ENCODE measurements around the gene KCNQ2.

KCNQ2 gene

GRCh38 chr20:63413963-63414684, 58.3 kb downstream of the KCNQ2 start:
- DNase-seq: no peak

- DNase-seq: no peak
These were observed 59.1 kb downstream of the KCNQ2 start for GRCh38 chr20:63413323-63413722.

- no peak for DNase-seq
These were observed 59.6 kb downstream of the KCNQ2 start for GRCh38 chr20:63412889-63413288.

- no peak for DNase-seq
These were observed 60.4 kb downstream of the KCNQ2 start for GRCh38 chr20:63411898-63412631.

GRCh38 chr20:63411151-63411897, 61.1 kb downstream of the KCNQ2 start:
- DNase-seq: no peak

- no peak for DNase-seq
These were observed 62.5 kb downstream of the KCNQ2 start for GRCh38 chr20:63409834-63410435.

- DNase-seq: no peak
These were observed 63.2 kb downstream of the KCNQ2 start for GRCh38 chr20:63409066-63409833.

- DNase-seq: no peak
These were observed 63.8 kb downstream of the KCNQ2 start for GRCh38 chr20:63408684-63409046.

GRCh38 chr20:63407928-63408683, 64.3 kb downstream of the KCNQ2 start:
- DNase-seq: no peak

GRCh38 chr20:63406617-63407245, 65.7 kb downstream of the KCNQ2 start:
- no peak for DNase-seq

GRCh38 chr20:63406011-63406410, 66.4 kb downstream of the KCNQ2 start:
- no peak for DNase-seq

GRCh38 chr20:63405102-63405730, 67.2 kb downstream of the KCNQ2 start:
- no peak for DNase-seq

- DNase-seq: no peak
These were observed 68.0 kb downstream of the KCNQ2 start for GRCh38 chr20:63404129-63405085.

GRCh38 chr20:63403403-63404105, 68.9 kb downstream of the KCNQ2 start:
- DNase-seq: no peak

- no peak for DNase-seq
These were observed 69.6 kb downstream of the KCNQ2 start for GRCh38 chr20:63402860-63403220.

- no peak for DNase-seq
These were observed 70.1 kb downstream of the KCNQ2 start for GRCh38 chr20:63402181-63402859.

- no peak for DNase-seq
These were observed 70.9 kb downstream of the KCNQ2 start for GRCh38 chr20:63401384-63402110.
